SK-N-SH treated with all-trans-retinoic acid at 6 μM for 48 hours (cell line): Measurements from ENCODE around the gene PCBD2.

Experiments used
- ATAC-seq: fragments of 200-7000 bp; cut with Tn5 transposase; 3 replicates; pipeline ENCODE4 v1.9.1; 2020; ENCODE audit warnings: mild to moderate bottlenecking, moderate library complexity
- ARNTL ChIP-seq: fragments of 450-650 bp; formaldehyde crosslinking; IDR thresholded peaks from 2 replicates; pipeline ENCODE4 v1.5.0; 2020; ENCODE audit warnings: low read depth, mild to moderate bottlenecking, moderate library complexity, borderline replicate concordance
- CREB5 ChIP-seq: fragments of 250-450 bp; sonication (Bioruptor Pico); IDR thresholded peaks from 2 replicates; pipeline ENCODE4 v1.5.1; 2020; ENCODE audit warnings: low read depth, mild to moderate bottlenecking, moderate library complexity
- CSRNP3 ChIP-seq: fragments of 250-450 bp; sonication (Bioruptor Pico); IDR thresholded peaks from 2 replicates; pipeline ENCODE4 v1.5.1; 2021; ENCODE audit warnings: mild to moderate bottlenecking, moderate library complexity
- ESRRG ChIP-seq: fragments of 250-450 bp; sonication (Bioruptor Pico); IDR thresholded peaks from 2 replicates; pipeline ENCODE4 v1.6.1; 2021; ENCODE audit warnings: mild to moderate bottlenecking
- GLIS3 ChIP-seq: fragments of 250-450 bp; sonication (Bioruptor Pico); IDR thresholded peaks from 2 replicates; pipeline ENCODE4 v1.5.0; 2020; ENCODE audit warnings: mild to moderate bottlenecking, moderate library complexity
- ISL1 ChIP-seq: fragments of 250-450 bp; sonication (Bioruptor Pico); IDR thresholded peaks from 2 replicates; pipeline ENCODE4 v2.1.2; 2022; ENCODE audit warnings: mild to moderate bottlenecking, moderate library complexity
- PATZ1 ChIP-seq: fragments of 250-450 bp; sonication (Bioruptor Pico); IDR thresholded peaks from 2 replicates; pipeline ENCODE4 v1.8.0; 2020; ENCODE audit warnings: mild to moderate bottlenecking, moderate library complexity, borderline replicate concordance
- POU6F1 ChIP-seq: fragments of 250-450 bp; sonication (Bioruptor Pico); IDR thresholded peaks from 2 replicates; pipeline ENCODE4 v1.8.0; 2021; ENCODE audit warnings: low read depth, mild to moderate bottlenecking, moderate library complexity, borderline replicate concordance
- RARB ChIP-seq: fragments of 250-450 bp; sonication (Bioruptor Pico); IDR thresholded peaks from 2 replicates; pipeline ENCODE4 v1.8.0; 2021; ENCODE audit warnings: mild to moderate bottlenecking, moderate library complexity
- SNAI2 ChIP-seq: fragments of 250-450 bp; sonication (Bioruptor Pico); IDR thresholded peaks from 2 replicates; pipeline ENCODE4 v1.5.0; 2020; ENCODE audit warnings: mild to moderate bottlenecking, moderate library complexity
- TCF4 ChIP-seq: fragments of 250-450 bp; sonication (Bioruptor Pico); IDR thresholded peaks from 2 replicates; pipeline ENCODE4 v1.8.0; 2021; ENCODE audit warnings: mild to moderate bottlenecking, moderate library complexity, borderline replicate concordance
- TOX ChIP-seq: fragments of 250-450 bp; sonication (Bioruptor Pico); IDR thresholded peaks from 2 replicates; pipeline ENCODE4 v1.8.0; 2021; ENCODE audit warnings: mild to moderate bottlenecking, moderate library complexity, borderline replicate concordance
- TSHZ2 ChIP-seq: fragments of 250-450 bp; sonication (Bioruptor Pico); IDR thresholded peaks from 2 replicates; pipeline ENCODE4 v1.5.0; 2020; ENCODE audit warnings: mild to moderate bottlenecking, moderate library complexity
- ZC3H10 ChIP-seq: fragments of 250-450 bp; sonication (Bioruptor Pico); IDR thresholded peaks from 2 replicates; pipeline ENCODE4 v1.5.1; 2021; ENCODE audit warnings: mild to moderate bottlenecking, moderate library complexity
- ZFP3 ChIP-seq: fragments of 250-450 bp; sonication (Bioruptor Pico); IDR thresholded peaks from 2 replicates; pipeline ENCODE4 v1.5.0; 2020; ENCODE audit warnings: mild to moderate bottlenecking, moderate library complexity
- ZFP30 ChIP-seq: fragments of 450-650 bp; formaldehyde crosslinking; IDR thresholded peaks from 2 replicates; pipeline ENCODE4 v1.5.0; 2022; ENCODE audit warnings: mild to moderate bottlenecking, moderate library complexity
- ZNF70 ChIP-seq: fragments of 450-650 bp; formaldehyde crosslinking; IDR thresholded peaks from 2 replicates; pipeline ENCODE4 v1.5.0; 2020; ENCODE audit warnings: mild to moderate bottlenecking, moderate library complexity
- ZNF8 ChIP-seq: fragments of 450-650 bp; formaldehyde crosslinking; IDR thresholded peaks from 2 replicates; pipeline ENCODE4 v1.5.0; 2020; ENCODE audit warnings: mild to moderate bottlenecking, moderate library complexity

PCBD2 gene

DNA sequence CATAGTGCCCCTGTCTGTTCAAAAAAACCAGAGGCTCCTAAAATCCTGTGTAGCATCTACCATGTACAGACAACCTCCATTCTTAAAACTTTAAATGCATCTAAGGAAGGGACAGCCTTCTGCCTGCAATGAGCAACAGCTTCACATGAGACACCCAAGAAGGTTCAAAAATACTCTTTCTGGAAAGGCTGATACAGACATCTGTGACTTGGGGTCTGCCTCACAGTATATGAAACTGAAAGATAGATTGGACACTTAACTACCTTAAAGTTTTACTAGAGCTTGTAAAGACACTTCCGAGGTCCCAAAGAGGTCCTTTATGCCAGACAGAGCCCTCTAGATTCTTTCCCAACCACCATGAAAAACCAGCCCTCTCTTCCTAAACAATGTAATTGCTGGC is 34.6 kb downstream of the PCBD2 start:
- no peak for ATAC-seq
- no peak for TF ChIP-seq CSRNP3 (CRISPR knock-in tag)
- TF ChIP-seq CREB5 (CRISPR knock-in tag), result no peak
- TF ChIP-seq ESRRG, result no peak
- no peak for TF ChIP-seq ZFP30 (CRISPR knock-in tag)
- TF ChIP-seq TSHZ2 (CRISPR knock-in tag), result no peak
- TF ChIP-seq ARNTL, result no peak
- TF ChIP-seq ZC3H10 (CRISPR knock-in tag), result no peak

- TF ChIP-seq CREB5 (CRISPR knock-in tag), result no peak
- ATAC-seq, result no peak
Measured at GRCh38 chr5:134943547-134943946, 38.6 kb downstream of the PCBD2 start.

DNA sequence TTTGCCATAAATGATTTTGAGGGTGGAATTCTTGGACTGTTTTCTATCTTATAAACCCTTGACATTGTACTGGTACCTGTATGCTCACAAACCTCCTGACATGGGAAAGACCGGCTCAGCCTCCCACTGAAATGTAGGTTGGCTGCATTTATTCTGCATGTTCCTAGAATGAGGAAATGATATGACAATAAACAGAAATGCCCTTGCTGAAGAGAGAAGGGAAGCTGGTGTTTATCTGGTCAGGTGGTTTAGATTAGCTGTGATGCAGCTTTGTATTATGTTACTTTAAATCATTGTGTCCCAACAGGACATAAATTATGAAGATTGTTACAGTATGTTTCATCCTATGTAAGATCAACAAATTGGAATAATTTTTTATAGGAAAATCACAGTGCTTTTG is 39.7 kb downstream of the PCBD2 start:
- ATAC-seq, result peak; percentile 89
- TF ChIP-seq ZNF8 (CRISPR knock-in tag), result no peak
- TF ChIP-seq CREB5 (CRISPR knock-in tag), result no peak
- no peak for TF ChIP-seq ZFP3 (CRISPR knock-in tag)
- TF ChIP-seq PATZ1 (CRISPR knock-in tag), result no peak
- no peak for TF ChIP-seq ZNF70 (CRISPR knock-in tag)
- peak; percentile 45; the same call in 1 of the 2 replicates for TF ChIP-seq RARB (CRISPR knock-in tag)
- TF ChIP-seq GLIS3 (CRISPR knock-in tag), result no peak
- no peak for TF ChIP-seq POU6F1 (CRISPR knock-in tag)
- TF ChIP-seq ZFP30 (CRISPR knock-in tag), result no peak
- no peak for TF ChIP-seq ESRRG
- TF ChIP-seq CSRNP3 (CRISPR knock-in tag), result no peak
- TF ChIP-seq TOX (CRISPR knock-in tag), result peak; percentile 76
- TF ChIP-seq ISL1, result peak; percentile 38; the same call in 1 of the 2 replicates
- no peak for TF ChIP-seq ARNTL
- 0 out of 2 replicates have a peak, but pooled peaks have one; percentile 55 for TF ChIP-seq TSHZ2 (CRISPR knock-in tag)
- peak; percentile 78 for TF ChIP-seq TCF4 (CRISPR knock-in tag)
- TF ChIP-seq SNAI2, result no peak
